ENCODE results near the gene REEP3.
"Not testable (repeated sequence)": the region's sequence is repeated elsewhere in the genome, so short reads cannot be mapped to it uniquely, and the experiment has no call there.

Gene REEP3

GRCh38 chr10:63553473-63553872 lies 32.3 kb downstream of the REEP3 start:
- DNase-seq, result no peak

- DNase-seq, result peak; percentile 54
Measured at GRCh38 chr10:63554657-63555056, 33.5 kb downstream of the REEP3 start.

- no peak for DNase-seq
Measured at GRCh38 chr10:63555330-63555729, 34.1 kb downstream of the REEP3 start.

DNA sequence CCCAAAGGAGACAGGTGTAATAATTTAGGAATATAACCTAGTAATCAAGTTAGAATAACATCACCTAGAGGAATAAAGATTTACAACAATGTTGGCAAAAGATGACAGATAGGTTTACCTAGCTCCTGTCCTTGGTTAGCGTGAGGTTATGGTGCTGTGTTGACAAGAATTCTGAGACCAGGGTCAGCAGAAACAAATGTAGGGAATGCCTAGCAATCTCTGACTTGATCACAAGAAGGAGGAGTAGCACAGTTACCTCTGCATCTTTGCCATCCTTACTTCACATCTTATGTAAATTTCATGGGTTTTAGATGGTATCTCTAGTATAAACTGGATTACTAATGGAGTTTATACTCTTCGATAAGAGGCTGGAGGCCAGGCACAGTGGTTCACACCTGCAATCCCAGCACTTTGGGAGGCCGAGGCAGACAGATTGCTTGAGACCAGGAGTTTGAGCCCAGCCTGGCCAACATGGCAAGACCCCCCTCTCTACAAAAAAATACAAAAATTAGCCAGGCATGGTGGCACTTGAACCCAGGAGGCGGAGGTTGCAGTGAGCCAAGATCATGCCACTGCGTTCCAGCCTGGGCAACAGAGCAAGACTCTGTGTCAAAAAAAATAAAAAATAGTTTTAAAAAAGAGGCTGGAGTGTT lies 37.1 kb downstream of the REEP3 start:
- DNase-seq, result no peak

GRCh38 chr10:63561341-63561740 lies 40.1 kb downstream of the REEP3 start:
- no peak for DNase-seq

GRCh38 chr10:63562391-63562790 lies 41.2 kb downstream of the REEP3 start:
- DNase-seq, result no peak

DNA sequence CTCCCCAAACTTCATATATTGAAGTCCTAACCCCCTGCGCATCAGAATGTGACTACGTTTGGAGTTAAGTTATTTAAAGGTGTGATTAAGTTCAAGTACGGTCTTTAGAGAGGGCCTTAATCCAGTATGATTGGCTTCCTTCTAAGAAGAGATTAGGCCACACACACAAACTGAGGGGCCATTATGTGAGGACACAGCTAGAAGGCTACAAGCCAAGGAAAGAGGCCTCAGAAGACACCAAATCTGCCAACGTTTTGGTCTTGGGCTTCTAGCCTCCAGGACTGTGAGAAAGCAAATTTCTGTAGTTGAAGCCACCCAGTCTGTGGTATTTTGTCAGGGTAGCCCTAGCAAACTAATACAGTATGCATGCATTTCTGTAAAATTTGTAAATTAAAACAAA lies 41.7 kb downstream of the REEP3 start:
- no peak for DNase-seq

DNA sequence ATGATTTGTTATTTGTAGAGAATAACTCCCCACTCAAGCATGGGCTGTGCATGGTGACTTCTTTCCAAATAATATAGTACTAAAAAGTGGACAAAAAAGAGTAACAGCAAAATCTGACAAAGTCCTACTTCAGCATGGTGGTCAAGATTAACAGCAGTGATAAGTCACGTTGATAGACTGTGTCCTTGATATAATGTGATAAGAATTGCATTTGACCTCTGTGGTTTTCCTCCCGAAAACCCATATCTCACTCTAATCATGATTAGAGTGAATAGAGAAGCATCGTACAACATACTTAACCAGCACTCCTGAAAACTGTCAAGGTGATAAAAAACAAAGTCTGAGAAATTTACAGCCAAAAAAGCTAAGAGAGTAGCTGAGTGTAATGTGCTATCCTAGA lies 42.4 kb downstream of the REEP3 start:
- no peak for DNase-seq

- not testable (repeated sequence) for DNase-seq
Measured at GRCh38 chr10:63564731-63565130, 43.5 kb downstream of the REEP3 start.

DNA sequence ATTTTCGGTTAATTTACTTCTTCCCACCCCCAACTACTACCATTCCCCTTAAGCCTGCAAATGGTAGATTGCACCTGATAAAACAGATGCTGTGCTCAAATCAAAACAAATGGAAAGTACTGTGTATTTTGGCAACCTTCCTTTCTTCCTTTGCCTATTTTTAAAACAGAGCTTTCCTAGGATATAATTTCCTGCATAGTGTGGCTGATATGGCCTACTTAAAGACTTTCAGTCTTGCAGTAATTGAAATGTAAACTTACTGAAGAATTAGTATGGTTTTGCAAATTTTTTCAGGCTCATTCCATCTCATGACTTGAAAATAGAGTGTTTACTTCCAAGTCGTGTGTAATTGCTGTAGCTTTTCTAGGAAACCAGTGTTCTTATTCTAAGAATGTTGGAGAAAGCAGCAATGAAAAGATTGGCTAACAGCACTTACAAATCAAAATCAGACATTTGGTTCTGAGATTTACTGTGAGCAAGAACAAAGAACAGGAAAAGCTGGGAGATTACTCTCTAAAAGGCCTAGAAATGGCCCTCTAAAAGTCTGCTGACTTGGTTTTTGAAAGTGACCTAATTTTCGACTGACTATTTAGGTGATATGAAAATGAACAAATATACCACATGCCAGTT lies 52.0 kb downstream of the REEP3 start:
- DNase-seq, result no peak

DNA sequence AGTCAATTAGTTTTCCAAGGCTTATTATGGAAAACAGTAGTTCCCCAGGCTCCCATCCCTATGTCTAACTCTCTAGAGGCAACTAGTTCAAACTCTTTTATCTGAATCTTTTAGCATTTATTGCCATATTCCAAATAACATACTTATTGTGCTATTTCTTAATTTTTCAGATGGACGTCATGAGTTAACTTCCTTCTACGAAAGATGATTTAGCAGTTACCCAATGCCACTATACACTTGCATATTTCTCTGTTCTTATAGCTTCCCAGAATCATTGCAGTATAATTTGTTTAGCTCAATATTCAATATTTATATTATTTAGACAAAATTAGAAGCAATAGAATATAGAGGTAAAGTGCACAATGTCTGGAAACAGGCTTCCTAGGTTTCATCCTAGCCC lies 52.8 kb downstream of the REEP3 start:
- no peak for DNase-seq

- no peak for DNase-seq
Measured at GRCh38 chr10:63576501-63576900, 55.3 kb downstream of the REEP3 start.

DNA sequence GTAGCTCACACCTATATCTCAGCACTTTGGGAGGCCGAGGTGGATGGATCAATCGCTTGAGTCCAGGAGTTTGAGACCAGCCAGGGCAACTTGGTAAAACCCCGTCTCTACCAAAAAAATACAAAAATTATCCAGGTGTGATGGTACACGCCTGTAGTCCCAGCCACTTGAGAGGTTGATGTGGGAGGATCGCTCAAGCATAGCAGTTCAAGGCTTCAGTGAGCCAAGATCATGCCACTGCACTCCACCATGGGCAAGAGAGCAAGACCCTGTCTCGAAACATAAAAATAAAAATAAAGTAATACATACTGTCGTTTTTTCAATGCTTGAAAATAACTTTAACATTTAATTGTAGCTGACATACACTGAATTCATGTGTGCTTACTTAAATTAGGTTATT lies 57.3 kb downstream of the REEP3 start:
- DNase-seq, result no peak

GRCh38 chr10:63579371-63580014 lies 58.3 kb downstream of the REEP3 start:
- no peak for DNase-seq

DNA sequence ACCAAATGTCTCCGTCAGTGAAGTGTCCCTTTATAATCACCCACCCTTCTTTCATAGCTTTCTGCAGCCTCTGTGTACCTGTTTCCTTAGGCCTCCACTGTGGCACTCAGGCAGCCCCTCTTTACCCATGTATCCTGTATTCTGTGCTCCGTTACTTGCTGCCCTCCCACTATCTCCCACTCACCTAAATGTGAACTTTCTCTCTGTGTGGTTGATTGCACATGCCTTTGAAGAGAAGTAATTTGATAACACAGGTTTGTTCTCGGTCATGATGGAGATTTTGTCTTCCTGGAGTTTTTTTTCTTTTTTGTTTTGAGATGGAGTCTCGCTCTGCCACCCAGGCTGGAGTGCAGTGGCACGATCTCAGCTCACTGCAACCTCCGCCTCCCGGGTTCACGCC lies 61.5 kb downstream of the REEP3 start:
- DNase-seq, result no peak

DNA sequence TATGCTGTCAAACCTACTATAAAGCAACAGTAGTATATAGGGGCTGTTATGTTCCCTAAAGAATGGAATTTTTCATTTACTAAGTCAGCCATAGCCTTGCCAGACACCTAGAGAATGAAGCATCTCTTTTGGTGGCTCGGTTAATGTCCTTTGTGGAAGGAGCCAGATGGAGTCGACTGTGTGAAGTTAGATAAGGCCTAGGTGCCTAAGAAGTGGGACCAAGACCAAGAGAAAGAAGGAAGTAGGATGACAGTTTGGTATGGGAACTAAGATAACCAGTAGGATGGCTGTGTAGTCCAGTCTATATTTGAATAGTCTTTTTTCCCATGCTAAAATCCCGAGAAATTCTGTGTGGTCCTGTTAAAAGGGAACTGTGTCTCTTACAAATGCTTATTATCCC lies 62.2 kb downstream of the REEP3 start:
- no peak for DNase-seq

GRCh38 chr10:63583909-63584724 lies 62.9 kb downstream of the REEP3 start:
- no peak for DNase-seq

DNA sequence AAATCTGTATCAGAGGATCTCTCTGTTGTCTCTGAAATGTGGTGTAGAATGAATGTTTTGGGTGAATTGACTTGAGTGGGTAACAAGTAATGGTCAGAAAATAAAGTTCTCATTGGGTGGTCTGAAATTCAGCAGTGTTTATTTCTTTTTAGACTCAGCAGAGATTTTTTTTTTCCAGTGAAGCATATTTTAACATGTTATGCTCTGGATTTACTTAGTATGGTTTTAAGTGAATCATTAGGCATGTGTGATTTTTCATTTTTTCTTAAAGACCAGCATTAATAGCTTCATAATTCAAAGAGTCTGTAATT lies 63.5 kb downstream of the REEP3 start:
- DNase-seq, result no peak

DNA sequence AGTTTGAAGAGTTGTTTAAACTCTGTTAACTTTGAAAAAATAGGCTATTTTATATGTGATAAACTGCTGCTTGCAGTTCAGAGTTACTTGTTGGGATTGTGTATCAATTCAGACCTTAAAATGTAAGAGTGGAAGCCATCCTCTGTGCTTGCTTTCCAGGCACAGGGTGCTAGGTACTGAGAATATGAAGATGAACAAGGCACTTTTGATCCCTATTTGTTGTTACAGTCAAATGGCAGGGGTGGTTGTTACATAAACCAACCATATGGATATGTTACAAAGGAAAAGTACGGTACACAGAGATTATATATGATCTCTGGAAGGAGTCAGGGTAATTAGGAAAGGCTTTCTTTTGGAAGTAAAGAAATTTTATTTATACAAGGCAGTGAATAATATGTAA lies 63.8 kb downstream of the REEP3 start:
- DNase-seq, result no peak

GRCh38 chr10:63586043-63586442 lies 64.8 kb downstream of the REEP3 start:
- DNase-seq, result no peak

GRCh38 chr10:63587191-63587590 lies 66.0 kb downstream of the REEP3 start:
- DNase-seq, result no peak

DNA sequence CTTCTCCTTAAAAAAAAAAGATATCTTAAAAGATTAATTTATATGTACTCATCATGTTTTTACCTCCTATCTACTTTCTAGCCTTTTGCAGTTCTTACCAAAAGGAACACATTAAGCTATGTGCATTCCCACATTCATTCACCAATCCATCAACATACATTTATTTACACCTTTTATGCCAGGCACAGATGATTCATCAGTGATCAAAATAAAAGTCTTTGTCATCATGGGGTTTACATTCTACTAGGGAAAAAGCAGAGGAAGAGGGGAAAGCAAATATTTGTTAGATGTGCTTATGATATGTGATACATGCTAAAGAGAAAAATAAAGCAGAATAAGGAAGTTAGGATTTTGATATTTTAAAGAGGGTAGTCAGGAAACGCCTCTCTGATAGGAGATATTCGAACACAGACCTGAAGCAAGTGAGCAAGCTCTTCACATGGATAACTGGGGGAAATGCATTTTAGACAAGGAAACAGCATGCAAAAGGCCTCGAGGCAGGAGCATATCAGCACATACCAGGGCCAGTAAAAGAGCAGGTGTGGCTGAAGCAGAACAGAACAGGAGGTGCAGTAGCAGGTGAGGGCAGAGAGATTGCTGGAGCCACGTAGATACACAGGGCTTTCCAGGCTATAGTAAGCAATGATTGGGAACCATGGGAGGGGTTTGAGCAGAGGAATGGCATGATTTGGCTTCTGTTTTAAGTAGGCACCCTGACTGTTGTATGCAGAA lies 67.4 kb downstream of the REEP3 start:
- no peak for DNase-seq
